ENCODE measurements around the gene WNT11. TPM values are rescaled to one million over a fixed set of nuclear protein-coding genes. Genes with fewer than 3 reads are reported as not detected.

The WNT11 gene
- total and polyA plus RNA-seq, 2 of the 13 experiments (the other 11 are each of a cell fraction or from before 2014, with no cell fraction given): 0.34 to 0.66 TPM

GRCh38 chr11:76164081-76164480, 42.2 kb downstream of the WNT11 start:
- no peak overlapping the region for H3K4me3 ChIP-seq (replicated peaks in 1 of 3; ENCODE audit: insufficient read depth in 1 of 3, low read depth in 2 of 3, low read length in 3 of 3)
- 0 out of 2 replicates have a peak, but pooled peaks have one; percentile 13 for TF ChIP-seq MNT (IDR thresholded peaks at IDR 0.05)
- no peak for TF ChIP-seq GMEB2 (CRISPR knock-in tag; IDR thresholded peaks at IDR 0.05; ENCODE audit: low read depth)
- WGBS (ENCODE audit: low lambda C conversion rate): 73% methylated on average over 7 of the region's 13 CpGs
- peaks cover 16 to 63% of the 10 kb centered on the region in 2 experiments; a peak in 4 of 5 replicates for H3K27me3 ChIP-seq (ENCODE audit: control insufficient read depth in 1 of 2, insufficient read depth in 2 of 2, low read length in 2 of 2)
- H4K20me1 ChIP-seq (ENCODE audit: insufficient read depth, low read length): no peaks in the 10 kb centered on the region
- DNase-seq (ENCODE audit: low spot score) (no peak), FAIRE-seq (no peak), ATAC-seq (no peak)
- ChIA-PET CTCF (ENCODE audit: low intra/inter-chr PET ratio, low total read pairs) (no interaction called here), POLR2A (no interaction called here)
- H3K4me2 ChIP-seq (ENCODE audit: low read depth, low read length): no peak overlapping the region
- H3K4me1 ChIP-seq (ENCODE audit: insufficient read depth, low read length): peaks cover 34% of the 10 kb centered on the region
- H3K79me2 ChIP-seq (ENCODE audit: insufficient read depth, low read length): no peaks in the 10 kb centered on the region
- no TSS peak for BruUV-seq (replicated peaks)
- no peaks in the 10 kb centered on the region for H3K36me3 ChIP-seq (replicated peaks in 1 of 2; ENCODE audit: control insufficient read depth in 1 of 2, insufficient read depth in 2 of 2, low read length in 2 of 2)
- no peak overlapping the region for H3K27ac ChIP-seq (ENCODE audit: extremely low read length, insufficient read depth, low read length)
- no peaks in the 10 kb centered on the region for H3K9me3 ChIP-seq (ENCODE audit: low read length)
- in situ Hi-C loops (cut with HindIII; ENCODE audit: extremely low pct_ligation_motif_present, low pct_unique_long_range_greater_than_20kb): no loop called here
- no peak overlapping the region for H3K9ac ChIP-seq (ENCODE audit: insufficient read depth, low read depth, low read length)
- no peak overlapping the region for H2AFZ ChIP-seq (ENCODE audit: low read length)
- intact Hi-C loops (cut with micrococcal nuclease; ENCODE audit: unreplicated experiment): no loop called here

GRCh38 chr11:76163289-76163880, 42.9 kb downstream of the WNT11 start:
- Histone ChIP-seq H3K4me3 (replicated peaks in 1 of 3; ENCODE audit: insufficient read depth in 1 of 3, low read depth in 2 of 3, low read length in 3 of 3) (no peak overlapping the region), H3K27me3 (ENCODE audit: control insufficient read depth in 1 of 2, insufficient read depth in 2 of 2, low read length in 2 of 2) (peaks cover 14 to 64% of the 10 kb centered on the region in 2 experiments; a peak in 4 of 5 replicates), H3K36me3 (replicated peaks in 1 of 2; ENCODE audit: control insufficient read depth in 1 of 2, insufficient read depth in 2 of 2, low read length in 2 of 2) (no peaks in the 10 kb centered on the region), H3K79me2 (ENCODE audit: insufficient read depth, low read length) (no peaks in the 10 kb centered on the region), H3K27ac (ENCODE audit: extremely low read length, insufficient read depth, low read length) (no peak overlapping the region), H3K4me2 (ENCODE audit: low read depth, low read length) (no peak overlapping the region), H3K9me3 (ENCODE audit: low read length) (no peaks in the 10 kb centered on the region), H2AFZ (ENCODE audit: low read length) (no peak overlapping the region), H4K20me1 (ENCODE audit: insufficient read depth, low read length) (no peaks in the 10 kb centered on the region), H3K4me1 (ENCODE audit: insufficient read depth, low read length) (peaks cover 32% of the 10 kb centered on the region), H3K9ac (ENCODE audit: insufficient read depth, low read depth, low read length) (no peak overlapping the region)
- intact Hi-C loops (cut with micrococcal nuclease; ENCODE audit: unreplicated experiment) (no loop called here), in situ Hi-C loops (cut with HindIII; ENCODE audit: extremely low pct_ligation_motif_present, low pct_unique_long_range_greater_than_20kb) (no loop called here)
- ATAC-seq (no peak), FAIRE-seq (no peak), DNase-seq (ENCODE audit: low spot score) (no peak)
- POLR2A ChIA-PET: no interaction called here
- no peak for TF ChIP-seq SKIL (CRISPR knock-in tag; IDR thresholded peaks at IDR 0.05; ENCODE audit: borderline replicate concordance)
- peak; percentile 34; the same call in 1 of the 2 replicates for TF ChIP-seq BHLHE40 (IDR thresholded peaks at IDR 0.05; ENCODE audit: low read length)
- no peak for TF ChIP-seq KDM6A (CRISPR knock-in tag; IDR thresholded peaks at IDR 0.05; ENCODE audit: low read depth)
- WGBS (ENCODE audit: low lambda C conversion rate): no CpG with 5 or more reads among the region's 11 CpGs
- CTCF ChIA-PET (ENCODE audit: low intra/inter-chr PET ratio, low total read pairs): no interaction called here
- no TSS peak for BruUV-seq (replicated peaks)
